ENCODE measurements around the gene TNNT2. TPM values are rescaled to one million over a fixed set of nuclear protein-coding genes. Genes with fewer than 3 reads are reported as not detected.

The TNNT2 gene
- total and polyA plus RNA-seq, 2 of the 8 experiments (the other 6 are each of a cell fraction or from before 2014, with no cell fraction given), result 3.1 to 21.0 TPM

DNA sequence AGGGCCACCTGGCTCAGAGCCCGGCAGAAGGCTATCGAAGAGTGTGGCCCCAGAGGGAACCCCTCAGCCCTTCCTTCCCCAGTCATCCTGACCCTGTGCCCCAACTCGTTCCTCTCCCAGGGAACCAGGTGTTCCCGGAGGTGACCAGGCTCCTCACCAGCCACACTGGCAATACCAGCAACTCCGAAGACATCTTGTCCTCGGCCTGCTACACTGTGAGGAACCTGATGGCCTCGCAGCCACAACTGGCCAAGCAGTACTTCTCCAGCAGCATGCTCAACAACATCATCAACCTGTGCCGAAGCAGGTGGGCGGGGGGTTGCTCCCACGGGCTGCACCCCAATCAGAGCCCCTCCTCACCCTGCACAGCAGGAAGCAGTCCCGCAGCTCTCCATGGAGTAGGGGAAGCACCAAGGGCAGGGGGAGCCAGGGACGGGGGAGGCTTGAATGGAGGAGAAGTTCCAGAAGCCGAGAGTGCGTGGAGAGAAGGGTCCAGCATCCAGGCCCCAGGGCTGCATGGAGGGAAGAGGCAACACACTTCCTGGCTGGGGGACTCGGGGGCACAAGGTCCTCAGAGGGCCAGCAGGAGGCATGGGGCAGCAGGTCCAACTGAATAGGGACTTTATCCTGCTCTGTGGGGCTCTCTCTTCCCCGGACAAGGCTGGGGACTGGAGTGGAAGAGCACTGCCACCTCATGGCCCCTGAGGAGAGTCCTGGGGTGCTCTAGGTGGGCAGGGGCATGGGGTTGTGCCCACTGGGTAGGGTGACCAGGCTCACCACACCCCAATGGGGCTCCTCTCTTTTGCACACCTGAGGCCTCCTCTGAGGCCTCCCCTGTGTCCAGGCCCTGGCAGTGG lies 52.4 kb downstream of the TNNT2 start (continued):
- no peak for TF ChIP-seq POU5F1 (IDR thresholded peaks at IDR 0.05; ENCODE audit: low read depth, low read length)
- no peak for TF ChIP-seq JUND (IDR thresholded peaks at IDR 0.05; ENCODE audit: low read length)
- TF ChIP-seq BRCA1 (IDR thresholded peaks at IDR 0.05; ENCODE audit: low read depth, low read length), result no peak

Measured in H1 (cell line).